ENCODE results near the gene TMTC2. TPM values are rescaled to one million over a fixed set of nuclear protein-coding genes. Genes with fewer than 3 reads are reported as not detected.

Gene TMTC2
- polyA plus RNA-seq, 6 donors from 2014 or later: 0.13 to 0.49 (median 0.17) TPM; not detected in 3

- no peaks in the 10 kb centered on the region for H3K36me3 Mint-ChIP-seq
- ATAC-seq (ENCODE audit: low read depth in 2 of 2) (no peak), DNase-seq (no peak)
- H3K27ac Mint-ChIP-seq: no peak overlapping the region
- no peaks in the 10 kb centered on the region for H3K27me3 Mint-ChIP-seq
- H3K4me3 Mint-ChIP-seq: no peak overlapping the region
- H3K9me3 Mint-ChIP-seq: no peaks in the 10 kb centered on the region
- no peaks in the 10 kb centered on the region for H3K4me1 Mint-ChIP-seq
These were observed 355.9 kb downstream of the TMTC2 start for GRCh38 chr12:83042441-83043200.

GRCh38 chr12:83044736-83045135 lies 358.0 kb downstream of the TMTC2 start:
- Mint-ChIP-seq H3K9me3 (peaks cover 0 to 8% (median 1%) of the 10 kb centered on the region in 7 donors), H3K36me3 (no peaks in the 10 kb centered on the region)
- no peak for DNase-seq

GRCh38 chr12:83046019-83046418 lies 359.3 kb downstream of the TMTC2 start:
- ATAC-seq (ENCODE audit: low read depth in 2 of 2): no peak
- no peak for DNase-seq
- Mint-ChIP-seq H3K4me1 (no peaks in the 10 kb centered on the region), H3K27ac (no peak overlapping the region), H3K36me3 (no peaks in the 10 kb centered on the region), H3K4me3 (no peak overlapping the region), H3K27me3 (no peaks in the 10 kb centered on the region), H3K9me3 (peaks cover 0 to 9% (median 1%) of the 10 kb centered on the region in 7 donors)

More at GRCh38 chr12:83044736-83045135, 358.0 kb downstream of the TMTC2 start:
- no peak for ATAC-seq (ENCODE audit: low read depth in 2 of 2)
- Mint-ChIP-seq H3K4me3 (no peak overlapping the region), H3K4me1 (no peaks in the 10 kb centered on the region), H3K27me3 (no peaks in the 10 kb centered on the region), H3K27ac (no peak overlapping the region)

- no peak for ATAC-seq (ENCODE audit: low read depth in 2 of 2)
- no peak overlapping the region for H3K4me3 Mint-ChIP-seq
- no peaks in the 10 kb centered on the region for H3K4me1 Mint-ChIP-seq
- no peak for DNase-seq
- H3K36me3 Mint-ChIP-seq: no peaks in the 10 kb centered on the region
- H3K27me3 Mint-ChIP-seq: no peaks in the 10 kb centered on the region
- no peak overlapping the region for H3K27ac Mint-ChIP-seq
- peaks cover 0 to 9% (median 1%) of the 10 kb centered on the region in 7 donors for H3K9me3 Mint-ChIP-seq
These were observed 362.6 kb downstream of the TMTC2 start for GRCh38 chr12:83049306-83049705.

GRCh38 chr12:83052890-83053541 lies 366.3 kb downstream of the TMTC2 start:
- H3K36me3 Mint-ChIP-seq: no peaks in the 10 kb centered on the region
- H3K27me3 Mint-ChIP-seq: no peaks in the 10 kb centered on the region
- H3K27ac Mint-ChIP-seq: peak overlapping the region in 1 of 6 donors; percentile 6
- no peak overlapping the region for H3K4me3 Mint-ChIP-seq
- DNase-seq (no peak), ATAC-seq (ENCODE audit: low read depth in 2 of 2) (no peak)
- H3K9me3 Mint-ChIP-seq: peaks cover 0 to 9% (median 1%) of the 10 kb centered on the region in 7 donors
- H3K4me1 Mint-ChIP-seq: no peaks in the 10 kb centered on the region

- Mint-ChIP-seq H3K27me3 (no peaks in the 10 kb centered on the region), H3K36me3 (no peaks in the 10 kb centered on the region), H3K4me3 (no peak overlapping the region), H3K27ac (no peak overlapping the region), H3K4me1 (no peaks in the 10 kb centered on the region), H3K9me3 (no peaks in the 10 kb centered on the region)
- ATAC-seq (ENCODE audit: low read depth in 2 of 2): no peak
- DNase-seq: no peak
These were observed 370.7 kb downstream of the TMTC2 start for GRCh38 chr12:83057436-83057835.

GRCh38 chr12:83059107-83059506 lies 372.4 kb downstream of the TMTC2 start:
- DNase-seq (no peak), ATAC-seq (ENCODE audit: low read depth in 2 of 2) (no peak)
- Mint-ChIP-seq H3K27me3 (no peaks in the 10 kb centered on the region), H3K27ac (no peak overlapping the region), H3K36me3 (no peaks in the 10 kb centered on the region), H3K4me1 (no peaks in the 10 kb centered on the region), H3K4me3 (no peak overlapping the region), H3K9me3 (no peaks in the 10 kb centered on the region)

GRCh38 chr12:83065562-83065961 lies 378.9 kb downstream of the TMTC2 start:
- Mint-ChIP-seq H3K9me3 (peaks cover 0 to 15% (median 3%) of the 10 kb centered on the region in 7 donors), H3K4me3 (no peak overlapping the region), H3K27ac (no peak overlapping the region), H3K36me3 (no peaks in the 10 kb centered on the region), H3K27me3 (no peaks in the 10 kb centered on the region), H3K4me1 (no peaks in the 10 kb centered on the region)
- DNase-seq: no peak
- ATAC-seq (ENCODE audit: low read depth in 2 of 2): no peak

GRCh38 chr12:83067981-83068380 lies 381.3 kb downstream of the TMTC2 start:
- H3K4me1 Mint-ChIP-seq: no peaks in the 10 kb centered on the region
- H3K9me3 Mint-ChIP-seq: peaks cover 5 to 34% (median 11%) of the 10 kb centered on the region in 7 donors
- ATAC-seq (ENCODE audit: low read depth in 2 of 2): no peak

GRCh38 chr12:83074358-83074894 lies 387.7 kb downstream of the TMTC2 start:
- H3K27ac Mint-ChIP-seq: no peak overlapping the region
- no peak overlapping the region for H3K4me3 Mint-ChIP-seq
- ATAC-seq (ENCODE audit: low read depth in 2 of 2): no peak
- no peaks in the 10 kb centered on the region for H3K4me1 Mint-ChIP-seq
- H3K27me3 Mint-ChIP-seq: no peaks in the 10 kb centered on the region
- DNase-seq: no peak
- peaks cover 6 to 14% of the 10 kb centered on the region in 2 donors for H3K36me3 Mint-ChIP-seq
- H3K9me3 Mint-ChIP-seq: peaks cover 9 to 36% (median 20%) of the 10 kb centered on the region in 7 donors

More at GRCh38 chr12:83067981-83068380, 381.3 kb downstream of the TMTC2 start:
- Mint-ChIP-seq H3K27ac (no peak overlapping the region), H3K27me3 (no peaks in the 10 kb centered on the region), H3K4me3 (no peak overlapping the region), H3K36me3 (peaks cover 6 to 8% of the 10 kb centered on the region in 2 donors)
- DNase-seq: no peak

- DNase-seq (no peak), ATAC-seq (ENCODE audit: low read depth in 2 of 2) (no peak)
- Mint-ChIP-seq H3K36me3 (peaks cover 6 to 14% of the 10 kb centered on the region in 2 donors), H3K27ac (no peak overlapping the region), H3K9me3 (peaks cover 9 to 33% (median 20%) of the 10 kb centered on the region in 7 donors), H3K27me3 (no peaks in the 10 kb centered on the region), H3K4me3 (no peak overlapping the region), H3K4me1 (no peaks in the 10 kb centered on the region)
These were observed 388.8 kb downstream of the TMTC2 start for GRCh38 chr12:83075471-83075870.

GRCh38 chr12:83077041-83077440 lies 390.3 kb downstream of the TMTC2 start:
- ATAC-seq (ENCODE audit: low read depth in 2 of 2) (no peak), DNase-seq (no peak)
- no peak overlapping the region for H3K4me3 Mint-ChIP-seq
- no peaks in the 10 kb centered on the region for H3K27me3 Mint-ChIP-seq
- H3K27ac Mint-ChIP-seq: no peak overlapping the region
- H3K9me3 Mint-ChIP-seq: peaks cover 7 to 28% (median 14%) of the 10 kb centered on the region in 7 donors
- no peaks in the 10 kb centered on the region for H3K4me1 Mint-ChIP-seq
- peaks cover 0 to 7% of the 10 kb centered on the region in 2 donors for H3K36me3 Mint-ChIP-seq

- Mint-ChIP-seq H3K36me3 (no peaks in the 10 kb centered on the region), H3K4me3 (no peak overlapping the region), H3K27me3 (no peaks in the 10 kb centered on the region), H3K4me1 (no peaks in the 10 kb centered on the region), H3K9me3 (peaks cover 0 to 4% (median 0%) of the 10 kb centered on the region in 7 donors), H3K27ac (no peak overlapping the region)
- no peak for ATAC-seq (ENCODE audit: low read depth in 2 of 2)
- no peak for DNase-seq
These were observed 396.1 kb downstream of the TMTC2 start for GRCh38 chr12:83082690-83083276.
